ENCODE data around the gene NIPAL1.
"Not testable (repeated sequence)": the region's sequence is repeated elsewhere in the genome, so short reads cannot be mapped to it uniquely, and the experiment has no call there.

The NIPAL1 gene

GRCh38 chr4:48008021-48008596 is 8.5 kb upstream of the NIPAL1 start:
- no peaks in the 10 kb centered on the region for H3K9me3 ChIP-seq (replicated peaks; ENCODE audit: insufficient read depth, low read length)

DNA sequence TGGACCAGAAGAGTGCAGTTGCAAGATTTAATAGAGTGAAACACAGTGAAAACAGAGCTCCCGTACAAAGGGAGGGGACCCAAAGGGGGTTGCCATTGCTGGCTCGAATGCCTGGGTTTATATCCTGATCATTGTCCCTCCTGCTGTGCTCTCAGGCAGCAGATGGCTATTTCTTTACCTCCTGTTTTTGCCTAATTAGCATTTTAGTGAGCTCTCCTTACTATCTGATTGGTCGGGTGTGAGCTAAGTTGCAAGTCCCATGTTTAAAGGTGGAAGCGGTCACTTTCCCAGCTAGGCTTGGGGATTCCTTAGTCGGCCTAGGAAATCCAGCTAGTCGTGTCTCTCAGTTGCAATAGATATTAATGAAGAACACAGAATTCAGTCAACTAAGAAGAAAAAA is 5.7 kb upstream of the NIPAL1 start:
- H3K4me3 ChIP-seq (ENCODE audit: low read length); H3K9me3 ChIP-seq (replicated peaks; ENCODE audit: insufficient read depth, low read length); H3F3A ChIP-seq (ENCODE audit: insufficient read depth, low read length); H3K9me2 ChIP-seq (replicated peaks; ENCODE audit: insufficient read depth, low read length); H4K20me1 ChIP-seq (ENCODE audit: insufficient read depth, low read length); H3K79me2 ChIP-seq (ENCODE audit: low read length); H2AFZ ChIP-seq (ENCODE audit: low read length); H3K27ac ChIP-seq (ENCODE audit: low read length); H3K9ac ChIP-seq (ENCODE audit: low read length); H3K4me1 ChIP-seq (ENCODE audit: low read length); H3K27me3 ChIP-seq (replicated peaks; ENCODE audit: insufficient read depth, low read length); H3K4me2 ChIP-seq (ENCODE audit: low read depth, low read length); DNase-seq; H3K36me3 ChIP-seq (replicated peaks; ENCODE audit: insufficient read depth, low read length): not testable (repeated sequence)

More at GRCh38 chr4:48008021-48008596, 8.5 kb upstream of the NIPAL1 start:
- Histone ChIP-seq H3K4me1 (ENCODE audit: low read length) (no peaks in the 10 kb centered on the region), H3K9me2 (replicated peaks; ENCODE audit: insufficient read depth, low read length) (no peaks in the 10 kb centered on the region), H3K9ac (ENCODE audit: low read length) (no peak overlapping the region), H3K79me2 (ENCODE audit: low read length) (no peaks in the 10 kb centered on the region), H3K27me3 (replicated peaks; ENCODE audit: insufficient read depth, low read length) (no peaks in the 10 kb centered on the region), H3K27ac (ENCODE audit: low read length) (no peak overlapping the region), H3K4me3 (ENCODE audit: low read length) (no peak overlapping the region), H2AFZ (ENCODE audit: low read length) (no peak overlapping the region), H3K36me3 (replicated peaks; ENCODE audit: insufficient read depth, low read length) (no peaks in the 10 kb centered on the region), H3K4me2 (ENCODE audit: low read depth, low read length) (no peak overlapping the region), H3F3A (ENCODE audit: insufficient read depth, low read length) (no peaks in the 10 kb centered on the region), H4K20me1 (ENCODE audit: insufficient read depth, low read length) (no peaks in the 10 kb centered on the region)
- TF ChIP-seq EZH2phosphoT487 (IDR thresholded peaks at IDR 0.05; ENCODE audit: low read length) (no peak), EZH2 (optimal IDR thresholded peaks at IDR 0.05; ENCODE audit: low read depth, low read length) (no peak), CTCF (IDR thresholded peaks at IDR 0.05; ENCODE audit: low read length) (no peak)
- no peak for DNase-seq

- no peaks in the 10 kb centered on the region for H4K20me1 ChIP-seq (ENCODE audit: insufficient read depth, low read length)
- TF ChIP-seq EZH2 (optimal IDR thresholded peaks at IDR 0.05; ENCODE audit: low read depth, low read length) (no peak), EZH2phosphoT487 (IDR thresholded peaks at IDR 0.05; ENCODE audit: low read length) (no peak), CTCF (IDR thresholded peaks at IDR 0.05; ENCODE audit: low read length) (no peak)
- 0 out of 2 replicates have a peak, but pooled peaks cover 5% of the 10 kb centered on the region for H3K4me1 ChIP-seq (ENCODE audit: low read length)
- no peaks in the 10 kb centered on the region for H3K36me3 ChIP-seq (replicated peaks; ENCODE audit: insufficient read depth, low read length)
- no peaks in the 10 kb centered on the region for H3K9me2 ChIP-seq (replicated peaks; ENCODE audit: insufficient read depth, low read length)
- DNase-seq: no peak
- H3K9me3 ChIP-seq (replicated peaks; ENCODE audit: insufficient read depth, low read length): no peaks in the 10 kb centered on the region
- no peak overlapping the region for H2AFZ ChIP-seq (ENCODE audit: low read length)
- no peak overlapping the region for H3K4me3 ChIP-seq (ENCODE audit: low read length)
- H3K27ac ChIP-seq (ENCODE audit: low read length): no peak overlapping the region
- H3F3A ChIP-seq (ENCODE audit: insufficient read depth, low read length): no peaks in the 10 kb centered on the region
- H3K4me2 ChIP-seq (ENCODE audit: low read depth, low read length): no peak overlapping the region
- H3K27me3 ChIP-seq (replicated peaks; ENCODE audit: insufficient read depth, low read length): no peaks in the 10 kb centered on the region; the same call in 1 of the 2 replicates
- H3K9ac ChIP-seq (ENCODE audit: low read length): no peak overlapping the region
- no peaks in the 10 kb centered on the region for H3K79me2 ChIP-seq (ENCODE audit: low read length)
These were observed 4.8 kb upstream of the NIPAL1 start for GRCh38 chr4:48011722-48012121.

GRCh38 chr4:48012824-48013223 is 3.7 kb upstream of the NIPAL1 start:
- no peak overlapping the region for H2AFZ ChIP-seq (ENCODE audit: low read length)

More at GRCh38 chr4:48012824-48013223, 3.7 kb upstream of the NIPAL1 start:
- Histone ChIP-seq H3K9ac (ENCODE audit: low read length) (no peak overlapping the region), H3K36me3 (replicated peaks; ENCODE audit: insufficient read depth, low read length) (no peaks in the 10 kb centered on the region), H3K79me2 (ENCODE audit: low read length) (no peaks in the 10 kb centered on the region), H3K27ac (ENCODE audit: low read length) (no peak overlapping the region), H3K9me3 (replicated peaks; ENCODE audit: insufficient read depth, low read length) (no peaks in the 10 kb centered on the region), H3K27me3 (replicated peaks; ENCODE audit: insufficient read depth, low read length) (peaks cover 6% of the 10 kb centered on the region), H3K9me2 (replicated peaks; ENCODE audit: insufficient read depth, low read length) (no peaks in the 10 kb centered on the region), H4K20me1 (ENCODE audit: insufficient read depth, low read length) (no peaks in the 10 kb centered on the region), H3K4me1 (ENCODE audit: low read length) (0 out of 2 replicates have a peak, but pooled peaks cover 5% of the 10 kb centered on the region), H3K4me2 (ENCODE audit: low read depth, low read length) (no peak overlapping the region), H3K4me3 (ENCODE audit: low read length) (no peak overlapping the region), H3F3A (ENCODE audit: insufficient read depth, low read length) (no peaks in the 10 kb centered on the region)
- no peak for TF ChIP-seq EZH2phosphoT487 (IDR thresholded peaks at IDR 0.05; ENCODE audit: low read length)
- TF ChIP-seq EZH2 (optimal IDR thresholded peaks at IDR 0.05; ENCODE audit: low read depth, low read length): no peak
- no peak for TF ChIP-seq CTCF (IDR thresholded peaks at IDR 0.05; ENCODE audit: low read length)
- no peak for DNase-seq

Measured in MM.1S (cell line).